Parathyroid adenoma (tissue), 2 donors: ENCODE results near the gene RASGRP1.

Experiments
- H2AFZ ChIP-seq: fragments of 300-600 bp; sonication (generic); one replicate; pipeline ENCODE4 v1.7.0; 2017; ENCODE audit warnings: antibody characterized with exemption, mild to moderate bottlenecking
- H3K27ac ChIP-seq: fragments of 300-600 bp; sonication (generic); one replicate; pipeline ENCODE4 v1.7.0; 2017
- H3K27me3 ChIP-seq: fragments of 300-600 bp; sonication (generic); one replicate; pipeline ENCODE4 v1.7.0; 2017; ENCODE audit warnings: low read length; ENCODE audit not compliant: control insufficient read depth, insufficient read depth
- H3K36me3 ChIP-seq: fragments of 300-600 bp; sonication (generic); one replicate; pipeline ENCODE4 v1.7.0; 2017; ENCODE audit warnings: low read length; ENCODE audit not compliant: control insufficient read depth, insufficient read depth
- H3K4me1 ChIP-seq: fragments of 300-600 bp; sonication (generic); one replicate; pipeline ENCODE4 v1.7.0; 2017; ENCODE audit warnings: control low read depth
- H3K4me2 ChIP-seq: fragments of 300-600 bp; sonication (generic); one replicate; pipeline ENCODE4 v1.7.0; 2017; ENCODE audit warnings: low read length
- H3K4me3 ChIP-seq: fragments of 300-600 bp; sonication (generic); one replicate; pipeline ENCODE4 v1.7.0; 2017; ENCODE audit warnings: low read depth, low read length
- H3K79me2 ChIP-seq: fragments of 300-600 bp; sonication (generic); one replicate; pipeline ENCODE4 v1.7.0; 2017; ENCODE audit warnings: control low read depth
- H3K9ac ChIP-seq: fragments of 300-600 bp; sonication (generic); one replicate; pipeline ENCODE4 v1.7.0; 2017; ENCODE audit warnings: mild to moderate bottlenecking
- H3K9me3 ChIP-seq: fragments of 300-600 bp; sonication (generic); one replicate; pipeline ENCODE4 v1.7.0; 2017; ENCODE audit warnings: low read length; ENCODE audit not compliant: control insufficient read depth
- CTCF ChIP-seq: fragments of 300-600 bp; sonication (generic); IDR thresholded peaks from one replicate; pipeline ENCODE4 v1.7.0; 2017; ENCODE audit warnings: antibody characterized with exemption, mild to moderate bottlenecking
- donor health status: primary hyperparathyroidism.

The RASGRP1 gene

GRCh38 chr15:38509152-38509551 is 55.5 kb downstream of the RASGRP1 start:
- H3K4me1 ChIP-seq, result no peaks in the 10 kb centered on the region
- H3K27me3 ChIP-seq, result no peaks in the 10 kb centered on the region
- no peak overlapping the region for H3K27ac ChIP-seq
- H3K4me2 ChIP-seq, result no peak overlapping the region
- TF ChIP-seq CTCF, result no peak
- H3K79me2 ChIP-seq, result no peaks in the 10 kb centered on the region
- H3K9me3 ChIP-seq, result no peaks in the 10 kb centered on the region
- H3K36me3 ChIP-seq, result no peaks in the 10 kb centered on the region
- H2AFZ ChIP-seq, result no peak overlapping the region
- no peak overlapping the region for H3K4me3 ChIP-seq
- H3K9ac ChIP-seq, result no peak overlapping the region

GRCh38 chr15:38508647-38509046 is 56.0 kb downstream of the RASGRP1 start:
- Histone ChIP-seq H3K4me3 (no peak overlapping the region), H3K27ac (no peak overlapping the region), H3K36me3 (no peaks in the 10 kb centered on the region), H3K9me3 (no peaks in the 10 kb centered on the region), H3K79me2 (no peaks in the 10 kb centered on the region), H3K27me3 (no peaks in the 10 kb centered on the region), H3K4me2 (no peak overlapping the region), H2AFZ (no peak overlapping the region), H3K9ac (no peak overlapping the region), H3K4me1 (no peaks in the 10 kb centered on the region)
- TF ChIP-seq CTCF, result no peak

- Histone ChIP-seq H3K9me3 (no peaks in the 10 kb centered on the region), H3K4me1 (no peaks in the 10 kb centered on the region), H3K27ac (no peak overlapping the region), H3K27me3 (no peaks in the 10 kb centered on the region), H3K4me2 (no peak overlapping the region), H3K4me3 (no peak overlapping the region), H3K9ac (no peak overlapping the region), H3K79me2 (no peaks in the 10 kb centered on the region), H2AFZ (no peak overlapping the region), H3K36me3 (no peaks in the 10 kb centered on the region)
- TF ChIP-seq CTCF, result no peak
These were observed 57.0 kb downstream of the RASGRP1 start for GRCh38 chr15:38507570-38507969.

GRCh38 chr15:38506997-38507396 is 57.6 kb downstream of the RASGRP1 start:
- H3K4me2 ChIP-seq, result no peak overlapping the region
- no peaks in the 10 kb centered on the region for H3K4me1 ChIP-seq
- no peaks in the 10 kb centered on the region for H3K36me3 ChIP-seq
- no peaks in the 10 kb centered on the region for H3K27me3 ChIP-seq
- H3K9me3 ChIP-seq, result no peaks in the 10 kb centered on the region
- TF ChIP-seq CTCF, result no peak
- no peak overlapping the region for H3K9ac ChIP-seq
- H3K79me2 ChIP-seq, result no peaks in the 10 kb centered on the region
- H3K4me3 ChIP-seq, result no peak overlapping the region
- H2AFZ ChIP-seq, result no peak overlapping the region
- no peak overlapping the region for H3K27ac ChIP-seq

GRCh38 chr15:38504680-38505467 is 59.7 kb downstream of the RASGRP1 start:
- Histone ChIP-seq H3K27me3 (no peaks in the 10 kb centered on the region), H3K4me1 (no peaks in the 10 kb centered on the region), H3K36me3 (no peaks in the 10 kb centered on the region), H3K4me2 (no peak overlapping the region), H3K9me3 (no peaks in the 10 kb centered on the region), H3K4me3 (no peak overlapping the region), H3K79me2 (no peaks in the 10 kb centered on the region), H3K9ac (no peak overlapping the region), H2AFZ (no peak overlapping the region), H3K27ac (no peak overlapping the region)
- no peak for TF ChIP-seq CTCF
